Neural cell (in vitro differentiated cells): Measurements from ENCODE around the gene CDA. TPM values are rescaled to one million over a fixed set of nuclear protein-coding genes. Genes with fewer than 3 reads are reported as not detected.

Source experiments
- H2AFZ ChIP-seq: fragments of 200-600, 300-800 bp; sonication (generic), shearing (Covaris generic); 2 replicates; pipeline ENCODE4 v1.6.0; 2014; ENCODE audit warnings: low read depth, mild to moderate bottlenecking, antibody characterized with exemption, low read length, moderate library complexity
- H3F3A ChIP-seq: fragments of 200-600 bp; shearing (Covaris generic); 2 replicates; pipeline ENCODE4 v1.6.1; 2016; ENCODE audit warnings: mild to moderate bottlenecking, moderate library complexity, mixed read lengths, antibody characterized with exemption, low read length; ENCODE audit not compliant: insufficient read depth, poor library complexity, severe bottlenecking
- H3K27ac ChIP-seq: fragments of 200-600, 300-800 bp; sonication (generic), shearing (Covaris generic); 2 replicates; pipeline ENCODE4 v1.5.1; 2014; ENCODE audit warnings: mild to moderate bottlenecking, low read length, moderate library complexity
- H3K27me3 ChIP-seq: fragments of 300-800, 200-600 bp; sonication (generic), shearing (Covaris generic); 2 replicates; pipeline ENCODE4 v1.6.0; 2014; ENCODE audit warnings: mild to moderate bottlenecking, low read depth, low read length, moderate library complexity; ENCODE audit not compliant: insufficient read depth
- H3K36me3 ChIP-seq: fragments of 300-800, 200-600 bp; sonication (generic), shearing (Covaris generic); 2 replicates; pipeline ENCODE4 v1.5.1; 2014; ENCODE audit warnings: mild to moderate bottlenecking, antibody characterized with exemption, low read length, moderate library complexity; ENCODE audit not compliant: insufficient read depth
- H3K4me2 ChIP-seq: fragments of 300-800, 200-600 bp; sonication (generic), shearing (Covaris generic); 2 replicates; pipeline ENCODE4 v1.6.0; 2014; ENCODE audit warnings: mild to moderate bottlenecking, low read length
- H3K4me3 ChIP-seq: fragments of 300-800, 200-600 bp; sonication (generic), shearing (Covaris generic); 2 replicates; pipeline ENCODE4 v1.5.1; 2014; ENCODE audit warnings: mild to moderate bottlenecking, low read length, moderate library complexity
- H3K79me2 ChIP-seq: fragments of 200-600 bp; shearing (Covaris generic); replicated peaks from 2 replicates; pipeline ENCODE4 v1.6.0; 2014; ENCODE audit warnings: mild to moderate bottlenecking, low read length, moderate library complexity; ENCODE audit not compliant: insufficient read depth
- H3K9ac ChIP-seq: fragments of 300-800, 200-600 bp; sonication (generic), shearing (Covaris generic); 2 replicates; pipeline ENCODE4 v1.6.1; 2016; ENCODE audit warnings: mild to moderate bottlenecking, low read length, mixed read lengths
- H3K9me2 ChIP-seq: fragments of 200-600 bp; shearing (Covaris generic); 2 replicates; pipeline ENCODE4 v1.6.1; 2016; ENCODE audit warnings: mild to moderate bottlenecking, low read length, mixed read lengths; ENCODE audit not compliant: insufficient read depth
- H3K9me3 ChIP-seq: fragments of 200-600, 300-800 bp; sonication (generic), shearing (Covaris generic); 2 replicates; pipeline ENCODE4 v1.6.1; 2016; ENCODE audit warnings: mild to moderate bottlenecking, mixed run types, low read length, moderate library complexity, mixed read lengths
- H4K20me1 ChIP-seq: fragments of 200-600 bp; shearing (Covaris generic); 2 replicates; pipeline ENCODE4 v1.6.1; 2016; ENCODE audit warnings: mild to moderate bottlenecking, mixed run types; ENCODE audit not compliant: insufficient read depth
- CTCF ChIP-seq: fragments of 450-650 bp; IDR thresholded peaks from 2 replicates; pipeline ENCODE4 v1.5.1; 2014; ENCODE audit warnings: antibody characterized with exemption, mild to moderate bottlenecking, moderate library complexity; ENCODE audit not compliant: poor library complexity, severe bottlenecking
- EP300 ChIP-seq: fragments of 450-650 bp; conservative IDR thresholded peaks from 2 replicates; pipeline ENCODE4 v1.6.1; 2014; ENCODE audit warnings: antibody characterized with exemption, mild to moderate bottlenecking, moderate library complexity; ENCODE audit not compliant: poor library complexity, severe bottlenecking
- EZH2 ChIP-seq: fragments of 200-600, 300-800 bp; shearing (Covaris generic), sonication (generic); IDR thresholded peaks from 2 replicates; pipeline ENCODE4 v1.6.1; 2014; ENCODE audit warnings: antibody characterized with exemption, low read length, borderline replicate concordance, mild to moderate bottlenecking; ENCODE audit not compliant: insufficient read depth, poor library complexity, severe bottlenecking
- MXI1 ChIP-seq: fragments of 450-650 bp; conservative IDR thresholded peaks from 2 replicates; pipeline ENCODE4 v1.6.1; 2014; ENCODE audit warnings: antibody characterized with exemption, mild to moderate bottlenecking; ENCODE audit not compliant: poor library complexity, severe bottlenecking
- POLR2AphosphoS5 ChIP-seq: IDR thresholded peaks from 2 replicates; pipeline ENCODE4 v1.6.1; 2012
- RAD21 ChIP-seq: fragments of 450-650 bp; conservative IDR thresholded peaks from 2 replicates; pipeline ENCODE4 v1.6.1; 2014; ENCODE audit warnings: antibody characterized with exemption, mild to moderate bottlenecking, moderate library complexity
- REST ChIP-seq: IDR thresholded peaks from 2 replicates; pipeline ENCODE4 v1.6.1; 2012; ENCODE audit warnings: borderline replicate concordance
- SMC3 ChIP-seq: fragments of 450-650 bp; conservative IDR thresholded peaks from 2 replicates; pipeline ENCODE4 v1.6.1; 2014; ENCODE audit warnings: antibody characterized with exemption, mild to moderate bottlenecking, moderate library complexity; ENCODE audit not compliant: poor library complexity
- TAF1 ChIP-seq: IDR thresholded peaks from 2 replicates; pipeline ENCODE4 v1.6.1; 2012; ENCODE audit warnings: low read depth
- polyA plus RNA-seq: library from polyadenylated mRNA; depleted of rRNA; stranded (reverse); fragments of >200 nt; gene quantifications from 2 replicates; pipeline ENCODE4 v1.2.3, GENCODE V29; 2014

CDA gene
- polyA plus RNA-seq, 1 donor from 2014 or later: not detected

GRCh38 chr1:20643080-20643479 is 54.2 kb downstream of the CDA start:
- Histone ChIP-seq H4K20me1 (no peaks in the 10 kb centered on the region), H3K4me3 (no peak overlapping the region), H3K9me2 (no peaks in the 10 kb centered on the region), H3K36me3 (peaks cover 7% of the 10 kb centered on the region), H3K9me3 (no peaks in the 10 kb centered on the region), H3K27me3 (no peaks in the 10 kb centered on the region), H3F3A (no peaks in the 10 kb centered on the region), H3K79me2 (no peaks in the 10 kb centered on the region), H3K4me2 (no peak overlapping the region), H3K9ac (no peak overlapping the region), H3K27ac (no peak overlapping the region), H2AFZ (no peak overlapping the region)
- TF ChIP-seq RAD21 (no peak), EZH2 (no peak), SMC3 (no peak), EP300 (no peak), CTCF (no peak), REST (no peak), POLR2AphosphoS5 (no peak), TAF1 (no peak), MXI1 (no peak)

- Histone ChIP-seq H3K4me3 (no peak overlapping the region), H3K9me2 (no peaks in the 10 kb centered on the region), H4K20me1 (no peaks in the 10 kb centered on the region), H3K4me2 (no peak overlapping the region), H2AFZ (no peak overlapping the region), H3K9ac (no peak overlapping the region), H3K27me3 (no peaks in the 10 kb centered on the region), H3K79me2 (no peaks in the 10 kb centered on the region), H3F3A (no peaks in the 10 kb centered on the region), H3K27ac (no peak overlapping the region), H3K36me3 (peaks cover 7% of the 10 kb centered on the region), H3K9me3 (no peaks in the 10 kb centered on the region)
- TF ChIP-seq EP300 (no peak), POLR2AphosphoS5 (no peak), MXI1 (no peak), EZH2 (no peak), REST (no peak), RAD21 (no peak), CTCF (no peak), SMC3 (no peak), TAF1 (no peak)
Measured at GRCh38 chr1:20644416-20644815, 55.5 kb downstream of the CDA start.
